Measurements from ENCODE around the gene PIP5K1B.

DNA sequence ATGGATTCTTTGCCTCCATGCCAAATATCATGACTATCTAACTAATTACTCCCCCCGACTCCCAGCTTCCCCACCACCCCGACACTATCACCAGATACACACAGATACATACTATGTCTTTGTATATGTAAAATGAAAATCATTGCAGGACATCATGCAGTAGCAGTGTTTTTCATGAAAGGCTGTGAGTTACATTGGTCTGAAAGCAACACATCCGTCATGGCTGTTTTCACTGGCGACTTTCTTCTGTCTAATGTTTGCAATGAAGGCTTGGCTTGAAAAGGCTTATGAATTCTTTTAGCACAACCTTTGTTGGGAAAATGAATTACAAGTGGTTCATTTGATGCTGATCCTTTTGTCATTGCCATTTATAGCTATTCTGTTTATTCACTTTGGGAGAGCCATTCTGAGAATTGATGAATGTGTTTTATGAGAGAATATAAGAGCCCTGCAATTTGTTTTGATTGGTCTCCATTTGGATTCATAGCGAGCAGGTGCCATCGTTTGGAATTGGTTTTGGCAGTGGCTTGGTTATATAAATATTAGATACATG is 103.4 kb downstream of the PIP5K1B start:
- TF ChIP-seq FOXA1 (IDR thresholded peaks at IDR 0.05) (no peak), FOXA1 (CRISPR knock-in tag; IDR thresholded peaks at IDR 0.05) (no peak), MTF2 (CRISPR knock-in tag; IDR thresholded peaks at IDR 0.05; ENCODE audit: borderline replicate concordance) (no peak), ZNF207 (IDR thresholded peaks at IDR 0.05; ENCODE audit: borderline replicate concordance) (no peak), MED1 (CRISPR knock-in tag; IDR thresholded peaks at IDR 0.05) (no peak), EZH2 (conservative IDR thresholded peaks at IDR 0.05; ENCODE audit: low read depth, low read length) (no peak)
- TF ChIP-seq, protein P1, sequence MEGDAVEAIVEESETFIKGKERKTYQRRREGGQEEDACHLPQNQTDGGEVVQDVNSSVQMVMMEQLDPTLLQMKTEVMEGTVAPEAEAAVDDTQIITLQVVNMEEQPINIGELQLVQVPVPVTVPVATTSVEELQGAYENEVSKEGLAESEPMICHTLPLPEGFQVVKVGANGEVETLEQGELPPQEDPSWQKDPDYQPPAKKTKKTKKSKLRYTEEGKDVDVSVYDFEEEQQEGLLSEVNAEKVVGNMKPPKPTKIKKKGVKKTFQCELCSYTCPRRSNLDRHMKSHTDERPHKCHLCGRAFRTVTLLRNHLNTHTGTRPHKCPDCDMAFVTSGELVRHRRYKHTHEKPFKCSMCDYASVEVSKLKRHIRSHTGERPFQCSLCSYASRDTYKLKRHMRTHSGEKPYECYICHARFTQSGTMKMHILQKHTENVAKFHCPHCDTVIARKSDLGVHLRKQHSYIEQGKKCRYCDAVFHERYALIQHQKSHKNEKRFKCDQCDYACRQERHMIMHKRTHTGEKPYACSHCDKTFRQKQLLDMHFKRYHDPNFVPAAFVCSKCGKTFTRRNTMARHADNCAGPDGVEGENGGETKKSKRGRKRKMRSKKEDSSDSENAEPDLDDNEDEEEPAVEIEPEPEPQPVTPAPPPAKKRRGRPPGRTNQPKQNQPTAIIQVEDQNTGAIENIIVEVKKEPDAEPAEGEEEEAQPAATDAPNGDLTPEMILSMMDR (CRISPR knock-in tag; IDR thresholded peaks at IDR 0.05), result no peak
- TF ChIP-seq, protein P2, sequence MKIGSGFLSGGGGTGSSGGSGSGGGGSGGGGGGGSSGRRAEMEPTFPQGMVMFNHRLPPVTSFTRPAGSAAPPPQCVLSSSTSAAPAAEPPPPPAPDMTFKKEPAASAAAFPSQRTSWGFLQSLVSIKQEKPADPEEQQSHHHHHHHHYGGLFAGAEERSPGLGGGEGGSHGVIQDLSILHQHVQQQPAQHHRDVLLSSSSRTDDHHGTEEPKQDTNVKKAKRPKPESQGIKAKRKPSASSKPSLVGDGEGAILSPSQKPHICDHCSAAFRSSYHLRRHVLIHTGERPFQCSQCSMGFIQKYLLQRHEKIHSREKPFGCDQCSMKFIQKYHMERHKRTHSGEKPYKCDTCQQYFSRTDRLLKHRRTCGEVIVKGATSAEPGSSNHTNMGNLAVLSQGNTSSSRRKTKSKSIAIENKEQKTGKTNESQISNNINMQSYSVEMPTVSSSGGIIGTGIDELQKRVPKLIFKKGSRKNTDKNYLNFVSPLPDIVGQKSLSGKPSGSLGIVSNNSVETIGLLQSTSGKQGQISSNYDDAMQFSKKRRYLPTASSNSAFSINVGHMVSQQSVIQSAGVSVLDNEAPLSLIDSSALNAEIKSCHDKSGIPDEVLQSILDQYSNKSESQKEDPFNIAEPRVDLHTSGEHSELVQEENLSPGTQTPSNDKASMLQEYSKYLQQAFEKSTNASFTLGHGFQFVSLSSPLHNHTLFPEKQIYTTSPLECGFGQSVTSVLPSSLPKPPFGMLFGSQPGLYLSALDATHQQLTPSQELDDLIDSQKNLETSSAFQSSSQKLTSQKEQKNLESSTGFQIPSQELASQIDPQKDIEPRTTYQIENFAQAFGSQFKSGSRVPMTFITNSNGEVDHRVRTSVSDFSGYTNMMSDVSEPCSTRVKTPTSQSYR (CRISPR knock-in tag; IDR thresholded peaks at IDR 0.05; ENCODE audit: borderline replicate concordance), result no peak
